SK-N-SH treated with all-trans-retinoic acid at 6 μM for 48 hours (cell line): ENCODE data around the gene RERE.

Experiments
- ATAC-seq: fragments of 200-7000 bp; cut with Tn5 transposase; 3 replicates; pipeline ENCODE4 v1.9.1; 2020; ENCODE audit warnings: mild to moderate bottlenecking, moderate library complexity
- ARNTL ChIP-seq: fragments of 450-650 bp; formaldehyde crosslinking; IDR thresholded peaks from 2 replicates; pipeline ENCODE4 v1.5.0; 2020; ENCODE audit warnings: low read depth, mild to moderate bottlenecking, moderate library complexity, borderline replicate concordance
- BACH2 ChIP-seq: fragments of 250-450 bp; sonication (Bioruptor Pico); IDR thresholded peaks from 2 replicates; pipeline ENCODE4 v1.9.0; 2021; ENCODE audit warnings: mild to moderate bottlenecking, borderline replicate concordance
- CSDC2 ChIP-seq: fragments of 250-450 bp; sonication (Bioruptor Pico); IDR thresholded peaks from 2 replicates; pipeline ENCODE4 v1.5.0; 2020; ENCODE audit warnings: mild to moderate bottlenecking, moderate library complexity
- ESRRG ChIP-seq: fragments of 250-450 bp; sonication (Bioruptor Pico); IDR thresholded peaks from 2 replicates; pipeline ENCODE4 v1.6.1; 2021; ENCODE audit warnings: mild to moderate bottlenecking
- GLIS3 ChIP-seq: fragments of 250-450 bp; sonication (Bioruptor Pico); IDR thresholded peaks from 2 replicates; pipeline ENCODE4 v1.5.0; 2020; ENCODE audit warnings: mild to moderate bottlenecking, moderate library complexity
- ISL1 ChIP-seq: fragments of 250-450 bp; sonication (Bioruptor Pico); IDR thresholded peaks from 2 replicates; pipeline ENCODE4 v2.1.2; 2022; ENCODE audit warnings: mild to moderate bottlenecking, moderate library complexity
- OSR1 ChIP-seq: fragments of 250-450 bp; sonication (Bioruptor Pico); IDR thresholded peaks from 2 replicates; pipeline ENCODE4 v1.8.0; 2022; ENCODE audit warnings: moderate library complexity, mild to moderate bottlenecking, inconsistent platforms
- PPARA ChIP-seq: fragments of 250-450 bp; sonication (Bioruptor Pico); IDR thresholded peaks from 2 replicates; pipeline ENCODE4 v1.5.0; 2020; ENCODE audit warnings: mild to moderate bottlenecking, borderline replicate concordance
- RARB ChIP-seq: fragments of 250-450 bp; sonication (Bioruptor Pico); IDR thresholded peaks from 2 replicates; pipeline ENCODE4 v1.8.0; 2021; ENCODE audit warnings: mild to moderate bottlenecking, moderate library complexity
- SNAI2 ChIP-seq: fragments of 250-450 bp; sonication (Bioruptor Pico); IDR thresholded peaks from 2 replicates; pipeline ENCODE4 v1.5.0; 2020; ENCODE audit warnings: mild to moderate bottlenecking, moderate library complexity
- TCF4 ChIP-seq: fragments of 250-450 bp; sonication (Bioruptor Pico); IDR thresholded peaks from 2 replicates; pipeline ENCODE4 v1.8.0; 2021; ENCODE audit warnings: mild to moderate bottlenecking, moderate library complexity, borderline replicate concordance
- TOX ChIP-seq: fragments of 250-450 bp; sonication (Bioruptor Pico); IDR thresholded peaks from 2 replicates; pipeline ENCODE4 v1.8.0; 2021; ENCODE audit warnings: mild to moderate bottlenecking, moderate library complexity, borderline replicate concordance
- ZC3H10 ChIP-seq: fragments of 250-450 bp; sonication (Bioruptor Pico); IDR thresholded peaks from 2 replicates; pipeline ENCODE4 v1.5.1; 2021; ENCODE audit warnings: mild to moderate bottlenecking, moderate library complexity
- ZFP3 ChIP-seq: fragments of 250-450 bp; sonication (Bioruptor Pico); IDR thresholded peaks from 2 replicates; pipeline ENCODE4 v1.5.0; 2020; ENCODE audit warnings: mild to moderate bottlenecking, moderate library complexity
- ZFP30 ChIP-seq: fragments of 450-650 bp; formaldehyde crosslinking; IDR thresholded peaks from 2 replicates; pipeline ENCODE4 v1.5.0; 2022; ENCODE audit warnings: mild to moderate bottlenecking, moderate library complexity
- ZNF70 ChIP-seq: fragments of 450-650 bp; formaldehyde crosslinking; IDR thresholded peaks from 2 replicates; pipeline ENCODE4 v1.5.0; 2020; ENCODE audit warnings: mild to moderate bottlenecking, moderate library complexity
- ZNF8 ChIP-seq: fragments of 450-650 bp; formaldehyde crosslinking; IDR thresholded peaks from 2 replicates; pipeline ENCODE4 v1.5.0; 2020; ENCODE audit warnings: mild to moderate bottlenecking, moderate library complexity
- TF ChIP-seq, protein P1 (sequence below): fragments of 250-450 bp; sonication (Bioruptor Pico); IDR thresholded peaks from 2 replicates; pipeline ENCODE4 v1.5.1; 2020; ENCODE audit warnings: low read depth, mild to moderate bottlenecking, moderate library complexity
- TF ChIP-seq, protein P2 (sequence below): fragments of 250-450 bp; sonication (Bioruptor Pico); IDR thresholded peaks from 2 replicates; pipeline ENCODE4 v1.8.0; 2021; ENCODE audit warnings: low read depth, mild to moderate bottlenecking, moderate library complexity, borderline replicate concordance
- TF ChIP-seq, protein P3 (sequence below): fragments of 250-450 bp; sonication (Bioruptor Pico); IDR thresholded peaks from 2 replicates; pipeline ENCODE4 v1.5.1; 2021; ENCODE audit warnings: mild to moderate bottlenecking, moderate library complexity
- TF ChIP-seq, protein P4 (sequence below): fragments of 250-450 bp; sonication (Bioruptor Pico); IDR thresholded peaks from 2 replicates; pipeline ENCODE4 v1.8.0; 2020; ENCODE audit warnings: mild to moderate bottlenecking, moderate library complexity, borderline replicate concordance
- TF ChIP-seq, protein P5 (sequence below): fragments of 250-450 bp; sonication (Bioruptor Pico); IDR thresholded peaks from 2 replicates; pipeline ENCODE4 v1.5.0; 2020; ENCODE audit warnings: mild to moderate bottlenecking, moderate library complexity

Gene RERE

DNA sequence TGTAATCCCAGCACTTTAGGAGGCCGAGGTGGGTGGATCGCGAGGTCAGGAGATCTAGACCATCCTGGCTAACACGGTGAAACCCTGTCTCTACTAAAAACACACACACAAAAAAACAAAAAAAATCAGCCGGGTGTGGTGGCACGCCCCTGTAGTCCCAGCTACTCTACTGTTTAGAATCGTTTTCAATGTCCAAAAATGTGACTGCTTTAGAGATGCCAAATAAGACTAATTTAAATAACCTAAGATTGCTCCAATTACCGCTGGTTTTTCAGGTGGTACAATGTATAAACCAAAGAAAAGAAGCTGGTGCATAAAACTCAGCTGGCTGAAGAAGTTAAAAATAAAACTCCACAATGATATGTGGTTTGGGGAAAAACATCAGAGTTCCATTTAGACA lies 132.0 kb downstream of the RERE start:
- TF ChIP-seq ZFP3 (CRISPR knock-in tag) (no peak), ZFP30 (CRISPR knock-in tag) (no peak), ISL1 (CRISPR knock-in tag) (no peak), ARNTL (no peak), BACH2 (no peak), SNAI2 (CRISPR knock-in tag) (no peak), ZNF70 (CRISPR knock-in tag) (no peak), ZC3H10 (CRISPR knock-in tag) (no peak), GLIS3 (CRISPR knock-in tag) (no peak), OSR1 (CRISPR knock-in tag) (no peak), CSDC2 (CRISPR knock-in tag) (no peak), TOX (CRISPR knock-in tag) (no peak), ZNF8 (no peak), PPARA (no peak)
- TF ChIP-seq, protein P1, sequence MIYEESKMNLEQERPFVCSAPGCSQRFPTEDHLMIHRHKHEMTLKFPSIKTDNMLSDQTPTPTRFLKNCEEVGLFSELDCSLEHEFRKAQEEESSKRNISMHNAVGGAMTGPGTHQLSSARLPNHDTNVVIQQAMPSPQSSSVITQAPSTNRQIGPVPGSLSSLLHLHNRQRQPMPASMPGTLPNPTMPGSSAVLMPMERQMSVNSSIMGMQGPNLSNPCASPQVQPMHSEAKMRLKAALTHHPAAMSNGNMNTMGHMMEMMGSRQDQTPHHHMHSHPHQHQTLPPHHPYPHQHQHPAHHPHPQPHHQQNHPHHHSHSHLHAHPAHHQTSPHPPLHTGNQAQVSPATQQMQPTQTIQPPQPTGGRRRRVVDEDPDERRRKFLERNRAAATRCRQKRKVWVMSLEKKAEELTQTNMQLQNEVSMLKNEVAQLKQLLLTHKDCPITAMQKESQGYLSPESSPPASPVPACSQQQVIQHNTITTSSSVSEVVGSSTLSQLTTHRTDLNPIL (CRISPR knock-in tag) = no peak
- TF ChIP-seq, protein P2, sequence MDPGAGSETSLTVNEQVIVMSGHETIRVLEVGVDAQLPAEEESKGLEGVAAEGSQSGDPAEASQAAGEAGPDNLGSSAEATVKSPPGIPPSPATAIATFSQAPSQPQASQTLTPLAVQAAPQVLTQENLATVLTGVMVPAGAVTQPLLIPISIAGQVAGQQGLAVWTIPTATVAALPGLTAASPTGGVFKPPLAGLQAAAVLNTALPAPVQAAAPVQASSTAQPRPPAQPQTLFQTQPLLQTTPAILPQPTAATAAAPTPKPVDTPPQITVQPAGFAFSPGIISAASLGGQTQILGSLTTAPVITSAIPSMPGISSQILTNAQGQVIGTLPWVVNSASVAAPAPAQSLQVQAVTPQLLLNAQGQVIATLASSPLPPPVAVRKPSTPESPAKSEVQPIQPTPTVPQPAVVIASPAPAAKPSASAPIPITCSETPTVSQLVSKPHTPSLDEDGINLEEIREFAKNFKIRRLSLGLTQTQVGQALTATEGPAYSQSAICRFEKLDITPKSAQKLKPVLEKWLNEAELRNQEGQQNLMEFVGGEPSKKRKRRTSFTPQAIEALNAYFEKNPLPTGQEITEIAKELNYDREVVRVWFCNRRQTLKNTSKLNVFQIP (CRISPR knock-in tag) = no peak
- TF ChIP-seq, protein P3, sequence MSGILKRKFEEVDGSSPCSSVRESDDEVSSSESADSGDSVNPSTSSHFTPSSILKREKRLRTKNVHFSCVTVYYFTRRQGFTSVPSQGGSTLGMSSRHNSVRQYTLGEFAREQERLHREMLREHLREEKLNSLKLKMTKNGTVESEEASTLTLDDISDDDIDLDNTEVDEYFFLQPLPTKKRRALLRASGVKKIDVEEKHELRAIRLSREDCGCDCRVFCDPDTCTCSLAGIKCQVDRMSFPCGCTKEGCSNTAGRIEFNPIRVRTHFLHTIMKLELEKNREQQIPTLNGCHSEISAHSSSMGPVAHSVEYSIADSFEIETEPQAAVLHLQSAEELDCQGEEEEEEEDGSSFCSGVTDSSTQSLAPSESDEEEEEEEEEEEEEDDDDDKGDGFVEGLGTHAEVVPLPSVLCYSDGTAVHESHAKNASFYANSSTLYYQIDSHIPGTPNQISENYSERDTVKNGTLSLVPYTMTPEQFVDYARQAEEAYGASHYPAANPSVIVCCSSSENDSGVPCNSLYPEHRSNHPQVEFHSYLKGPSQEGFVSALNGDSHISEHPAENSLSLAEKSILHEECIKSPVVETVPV (CRISPR knock-in tag) = no peak
- TF ChIP-seq, protein P4, sequence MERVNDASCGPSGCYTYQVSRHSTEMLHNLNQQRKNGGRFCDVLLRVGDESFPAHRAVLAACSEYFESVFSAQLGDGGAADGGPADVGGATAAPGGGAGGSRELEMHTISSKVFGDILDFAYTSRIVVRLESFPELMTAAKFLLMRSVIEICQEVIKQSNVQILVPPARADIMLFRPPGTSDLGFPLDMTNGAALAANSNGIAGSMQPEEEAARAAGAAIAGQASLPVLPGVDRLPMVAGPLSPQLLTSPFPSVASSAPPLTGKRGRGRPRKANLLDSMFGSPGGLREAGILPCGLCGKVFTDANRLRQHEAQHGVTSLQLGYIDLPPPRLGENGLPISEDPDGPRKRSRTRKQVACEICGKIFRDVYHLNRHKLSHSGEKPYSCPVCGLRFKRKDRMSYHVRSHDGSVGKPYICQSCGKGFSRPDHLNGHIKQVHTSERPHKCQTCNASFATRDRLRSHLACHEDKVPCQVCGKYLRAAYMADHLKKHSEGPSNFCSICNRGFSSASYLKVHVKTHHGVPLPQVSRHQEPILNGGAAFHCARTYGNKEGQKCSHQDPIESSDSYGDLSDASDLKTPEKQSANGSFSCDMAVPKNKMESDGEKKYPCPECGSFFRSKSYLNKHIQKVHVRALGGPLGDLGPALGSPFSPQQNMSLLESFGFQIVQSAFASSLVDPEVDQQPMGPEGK (CRISPR knock-in tag) = no peak
- TF ChIP-seq, protein P5, sequence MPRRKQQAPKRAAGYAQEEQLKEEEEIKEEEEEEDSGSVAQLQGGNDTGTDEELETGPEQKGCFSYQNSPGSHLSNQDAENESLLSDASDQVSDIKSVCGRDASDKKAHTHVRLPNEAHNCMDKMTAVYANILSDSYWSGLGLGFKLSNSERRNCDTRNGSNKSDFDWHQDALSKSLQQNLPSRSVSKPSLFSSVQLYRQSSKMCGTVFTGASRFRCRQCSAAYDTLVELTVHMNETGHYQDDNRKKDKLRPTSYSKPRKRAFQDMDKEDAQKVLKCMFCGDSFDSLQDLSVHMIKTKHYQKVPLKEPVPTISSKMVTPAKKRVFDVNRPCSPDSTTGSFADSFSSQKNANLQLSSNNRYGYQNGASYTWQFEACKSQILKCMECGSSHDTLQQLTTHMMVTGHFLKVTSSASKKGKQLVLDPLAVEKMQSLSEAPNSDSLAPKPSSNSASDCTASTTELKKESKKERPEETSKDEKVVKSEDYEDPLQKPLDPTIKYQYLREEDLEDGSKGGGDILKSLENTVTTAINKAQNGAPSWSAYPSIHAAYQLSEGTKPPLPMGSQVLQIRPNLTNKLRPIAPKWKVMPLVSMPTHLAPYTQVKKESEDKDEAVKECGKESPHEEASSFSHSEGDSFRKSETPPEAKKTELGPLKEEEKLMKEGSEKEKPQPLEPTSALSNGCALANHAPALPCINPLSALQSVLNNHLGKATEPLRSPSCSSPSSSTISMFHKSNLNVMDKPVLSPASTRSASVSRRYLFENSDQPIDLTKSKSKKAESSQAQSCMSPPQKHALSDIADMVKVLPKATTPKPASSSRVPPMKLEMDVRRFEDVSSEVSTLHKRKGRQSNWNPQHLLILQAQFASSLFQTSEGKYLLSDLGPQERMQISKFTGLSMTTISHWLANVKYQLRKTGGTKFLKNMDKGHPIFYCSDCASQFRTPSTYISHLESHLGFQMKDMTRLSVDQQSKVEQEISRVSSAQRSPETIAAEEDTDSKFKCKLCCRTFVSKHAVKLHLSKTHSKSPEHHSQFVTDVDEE (CRISPR knock-in tag) = no peak
- ATAC-seq = no peak

DNA sequence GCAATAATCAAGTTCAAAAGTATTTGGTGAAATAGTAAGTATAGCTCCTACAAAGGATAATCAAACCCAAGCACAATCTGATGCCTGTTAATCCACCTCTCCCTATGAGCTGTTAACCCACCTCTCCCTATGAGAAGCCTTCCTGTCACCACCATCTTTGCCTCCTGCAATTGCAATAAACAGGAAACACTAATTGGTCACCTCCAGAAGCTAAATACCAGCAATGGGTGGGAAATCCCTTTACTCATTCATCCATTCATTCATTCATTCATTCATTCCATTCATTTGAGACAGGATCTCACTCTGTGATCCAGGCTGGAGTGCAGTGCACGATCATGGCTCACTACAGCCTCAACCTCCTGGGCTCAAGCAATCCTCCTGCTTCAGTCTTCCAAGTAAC lies 132.8 kb downstream of the RERE start:
- TF ChIP-seq RARB (CRISPR knock-in tag) = no peak
- TF ChIP-seq, protein P5 (CRISPR knock-in tag) = no peak
- TF ChIP-seq BACH2 = no peak
- no peak for TF ChIP-seq TCF4 (CRISPR knock-in tag)
- TF ChIP-seq, protein P4 (CRISPR knock-in tag) = no peak
- no peak for TF ChIP-seq ZFP3 (CRISPR knock-in tag)
- TF ChIP-seq, protein P3 (CRISPR knock-in tag) = no peak
- TF ChIP-seq ESRRG = no peak
- TF ChIP-seq, all 23 proteins: peak for 0
- ATAC-seq = no peak
